CD4-positive, alpha-beta memory T cell (primary cell): ENCODE results near the gene SLC5A4. TPM values are rescaled to one million over a fixed set of nuclear protein-coding genes. Genes with fewer than 3 reads are reported as not detected.
"Not testable (repeated sequence)": the region's sequence is repeated elsewhere in the genome, so short reads cannot be mapped to it uniquely, and the experiment has no call there.

Source experiments
- CTCF ChIA-PET: fragments of 350-600 bp; sonication (Branson Sonifier 250); formaldehyde crosslinking; loops from one replicate; lab custom pipeline; 2021; ENCODE audit warnings: inconsistent platforms; ENCODE audit not compliant: partially characterized antibody; lab: Charles Lee
- POLR2A ChIA-PET: fragments of 350-600 bp; sonication (Branson Sonifier 250); formaldehyde crosslinking; loops from one replicate; lab custom pipeline; 2021; ENCODE audit not compliant: partially characterized antibody; lab: Charles Lee
- DNase-seq, 5 donors: peaks; one replicate each; pipeline versions ENCODE4 v3.0.0 to v3.0.0-alpha.2; 2020 to 2022; ENCODE audit warnings: mixed read lengths in 1 of 5
- H3K27ac ChIP-seq: one replicate; pipeline ENCODE4 v1.7.0; 2013; ENCODE audit warnings: low read depth, low read length
- H3K27me3 ChIP-seq: 2 replicates; pipeline ENCODE4 v1.7.0; 2013; ENCODE audit warnings: mild to moderate bottlenecking, low read length, moderate library complexity; ENCODE audit not compliant: insufficient read depth
- H3K36me3 ChIP-seq: 2 replicates; pipeline ENCODE4 v1.7.0; 2013; ENCODE audit warnings: mild to moderate bottlenecking, low read length, moderate library complexity; ENCODE audit not compliant: insufficient read depth
- H3K4me1 ChIP-seq: 2 replicates; pipeline ENCODE4 v1.7.0; 2013; ENCODE audit warnings: mild to moderate bottlenecking, low read length, moderate library complexity; ENCODE audit not compliant: insufficient read depth
- H3K4me3 ChIP-seq, 2 donors: one replicate each; pipeline ENCODE4 v1.7.0; 2013; ENCODE audit warnings: low read length in 2 of 2, mild to moderate bottlenecking in 1 of 2
- H3K9me3 ChIP-seq, 2 donors: one replicate each; pipeline ENCODE4 v1.7.0; 2013; ENCODE audit warnings: low read length in 2 of 2, control low read depth in 1 of 2; ENCODE audit not compliant: control insufficient read depth in 1 of 2
- H3K27ac Mint-ChIP-seq, 7 donors: one replicate each; pipeline ENCODE4 v1.8.0; 2020 to 2021; ENCODE audit warnings: mixed read lengths in 7 of 7, mild to moderate bottlenecking in 6 of 7, inconsistent platforms in 3 of 7, moderate library complexity in 3 of 7
- H3K27me3 Mint-ChIP-seq, 2 donors: one replicate each; pipeline ENCODE4 v1.8.0; 2020 to 2021; ENCODE audit warnings: mixed read lengths in 2 of 2
- H3K36me3 Mint-ChIP-seq, 2 donors: one replicate each; pipeline ENCODE4 v1.8.0; 2020 to 2021; ENCODE audit warnings: mixed read lengths in 2 of 2, inconsistent platforms in 1 of 2, mild to moderate bottlenecking in 1 of 2
- H3K4me1 Mint-ChIP-seq, 4 donors: one replicate each; pipeline ENCODE4 v1.8.0; 2020 to 2021; ENCODE audit warnings: mixed read lengths in 4 of 4, mild to moderate bottlenecking in 1 of 4
- H3K4me3 Mint-ChIP-seq, 8 donors: one replicate each; pipeline ENCODE4 v1.8.0; 2020 to 2021; ENCODE audit warnings: mixed read lengths in 8 of 8, mild to moderate bottlenecking in 7 of 8, moderate library complexity in 6 of 8, inconsistent platforms in 3 of 8
- H3K9me3 Mint-ChIP-seq, 8 donors: one replicate each; pipeline ENCODE4 v1.8.0; 2020 to 2021; ENCODE audit warnings: mixed read lengths in 8 of 8, mild to moderate bottlenecking in 5 of 8, inconsistent platforms in 3 of 8, moderate library complexity in 1 of 8
- intact Hi-C: fragments of 100-400 bp; cut with micrococcal nuclease; formaldehyde crosslinking; loops from one replicate; pipeline ENCODE4 v1.15.1; 2023
- polyA plus RNA-seq, 2 donors: library from polyadenylated mRNA; unstranded; fragments of 300-500 nt; fragmentation: Illumina TruSeq; gene quantifications; one replicate each; pipeline ENCODE4 v1.2.3, GENCODE V29; 2021
- total RNA-seq, 2 experiments: library from RNA; stranded (reverse); gene quantifications; one replicate each; pipeline ENCODE4 v1.2.3, GENCODE V29; 2021

The SLC5A4 gene
- not detected for total RNA-seq
- polyA plus RNA-seq, result not detected

GRCh38 chr22:32255217-32255616, at the start of gene SLC5A4:
SLC5A4 (minus strand) TSS chr22:32255347; CDS start chr22:32255329, 18 bp downstream.
- POLR2A ChIA-PET, result no interaction called here
- CTCF ChIA-PET, result interaction anchor here (2.2 kb wide), 1 partner anchor 11 kb away, joined by 7 read pairs; no protein-coding TSS in a partner anchor
- H3K36me3 ChIP-seq, result no peaks in the 10 kb centered on the region
- Mint-ChIP-seq H3K9me3 (peaks cover 0 to 2% (median 0%) of the 10 kb centered on the region in 8 donors), H3K27me3 (peaks cover 8 to 12% of the 10 kb centered on the region in 2 donors), H3K4me1 (no peaks in the 10 kb centered on the region), H3K4me3 (no peak within 1 kb of the TSS), H3K36me3 (peaks cover 0 to 3% of the 10 kb centered on the region in 2 donors), H3K27ac (peak within 1 kb of the TSS in 1 of 7 donors; percentile 8)
- no peak for DNase-seq
- H3K4me1 ChIP-seq, result no peaks in the 10 kb centered on the region
- no peak within 1 kb of the TSS for H3K27ac ChIP-seq
- H3K4me3 ChIP-seq, result no peak within 1 kb of the TSS
- H3K27me3 ChIP-seq, result no peaks in the 10 kb centered on the region
- H3K9me3 ChIP-seq, result no peaks in the 10 kb centered on the region
- intact Hi-C loops, result no loop called here

GRCh38 chr22:32293921-32294320, 38.8 kb upstream of the SLC5A4 start:
- H3K4me1 ChIP-seq, H3K4me3 ChIP-seq, CTCF ChIA-PET, H3K36me3 Mint-ChIP-seq, H3K27me3 ChIP-seq, DNase-seq, POLR2A ChIA-PET, H3K27ac Mint-ChIP-seq, H3K4me3 Mint-ChIP-seq, H3K4me1 Mint-ChIP-seq, H3K36me3 ChIP-seq, H3K27me3 Mint-ChIP-seq, intact Hi-C loops, H3K9me3 ChIP-seq, H3K9me3 Mint-ChIP-seq, H3K27ac ChIP-seq: not testable (repeated sequence)

- Histone ChIP-seq H3K4me1 (no peaks in the 10 kb centered on the region), H3K36me3 (no peaks in the 10 kb centered on the region), H3K9me3 (no peaks in the 10 kb centered on the region), H3K4me3 (no peak overlapping the region), H3K27me3 (no peaks in the 10 kb centered on the region), H3K27ac (no peak overlapping the region)
- intact Hi-C loops, result no loop called here
- H3K27me3 Mint-ChIP-seq, result peaks cover 11 to 12% of the 10 kb centered on the region in 2 donors
- no peak overlapping the region for H3K4me3 Mint-ChIP-seq
- no peak for DNase-seq
- H3K9me3 Mint-ChIP-seq, result peaks cover 0 to 3% (median under 1%) of the 10 kb centered on the region in 8 donors
- ChIA-PET CTCF (no interaction called here), POLR2A (no interaction called here)
- no peaks in the 10 kb centered on the region for H3K4me1 Mint-ChIP-seq
- no peak overlapping the region for H3K27ac Mint-ChIP-seq
- peaks cover 0 to 17% of the 10 kb centered on the region in 2 donors for H3K36me3 Mint-ChIP-seq
Observed at GRCh38 chr22:32286290-32286840, 31.2 kb upstream of the SLC5A4 start.

- Histone ChIP-seq H3K4me3 (no peak overlapping the region), H3K4me1 (no peaks in the 10 kb centered on the region), H3K27ac (no peak overlapping the region), H3K27me3 (no peaks in the 10 kb centered on the region), H3K36me3 (no peaks in the 10 kb centered on the region), H3K9me3 (no peaks in the 10 kb centered on the region)
- H3K27ac Mint-ChIP-seq, result peak overlapping the region in 1 of 7 donors; percentile 33
- intact Hi-C loops, result no loop called here
- H3K36me3 Mint-ChIP-seq, result peaks cover 0 to 18% of the 10 kb centered on the region in 2 donors
- H3K27me3 Mint-ChIP-seq, result peaks cover 10 to 19% of the 10 kb centered on the region in 2 donors
- H3K9me3 Mint-ChIP-seq, result peaks cover 0 to 3% (median under 1%) of the 10 kb centered on the region in 8 donors
- no peaks in the 10 kb centered on the region for H3K4me1 Mint-ChIP-seq
- H3K4me3 Mint-ChIP-seq, result no peak overlapping the region
- ChIA-PET CTCF (no interaction called here), POLR2A (no interaction called here)
- DNase-seq, result no peak
Observed at GRCh38 chr22:32281072-32281471, 25.9 kb upstream of the SLC5A4 start.

- DNase-seq, H3K4me1 ChIP-seq, H3K36me3 ChIP-seq, H3K9me3 ChIP-seq, H3K27me3 ChIP-seq, H3K4me3 Mint-ChIP-seq, H3K27ac ChIP-seq, POLR2A ChIA-PET, H3K4me1 Mint-ChIP-seq, H3K4me3 ChIP-seq, H3K9me3 Mint-ChIP-seq, H3K27me3 Mint-ChIP-seq, H3K27ac Mint-ChIP-seq, intact Hi-C loops: not testable (repeated sequence)
- CTCF ChIA-PET, result interaction anchor here (3.1 kb wide), 1 partner anchor 9 kb away, joined by 12 read pairs; no protein-coding TSS in a partner anchor
- peaks cover 0 to 19% of the 10 kb centered on the region in 2 donors for H3K36me3 Mint-ChIP-seq
Observed at GRCh38 chr22:32275353-32275752, 20.2 kb upstream of the SLC5A4 start.

- POLR2A ChIA-PET, result no interaction called here
- peaks cover 0 to 3% (median under 1%) of the 10 kb centered on the region in 4 donors for H3K4me1 Mint-ChIP-seq
Observed at GRCh38 chr22:32271389-32271788, 16.2 kb upstream of the SLC5A4 start.

GRCh38 chr22:32270641-32271369, 15.7 kb upstream of the SLC5A4 start:
- Histone ChIP-seq H3K9me3 (no peaks in the 10 kb centered on the region), H3K27ac (no peak overlapping the region), H3K36me3 (no peaks in the 10 kb centered on the region), H3K4me3 (no peak overlapping the region), H3K4me1 (no peaks in the 10 kb centered on the region), H3K27me3 (no peaks in the 10 kb centered on the region)
- ChIA-PET CTCF (no interaction called here), POLR2A (no interaction called here)
- no peak overlapping the region for H3K4me3 Mint-ChIP-seq
- no peak overlapping the region for H3K27ac Mint-ChIP-seq
- no peaks in the 10 kb centered on the region for H3K9me3 Mint-ChIP-seq
- intact Hi-C loops, result no loop called here
- DNase-seq, result no peak
- peaks cover 4 to 9% (median 6%) of the 10 kb centered on the region in 4 donors for H3K4me1 Mint-ChIP-seq
- H3K36me3 Mint-ChIP-seq, result peaks cover 0 to 26% of the 10 kb centered on the region in 2 donors
- peaks cover 2 to 3% of the 10 kb centered on the region in 2 donors for H3K27me3 Mint-ChIP-seq

More at GRCh38 chr22:32271389-32271788, 16.2 kb upstream of the SLC5A4 start:
- H3K9me3 Mint-ChIP-seq, result no peaks in the 10 kb centered on the region
- no peak overlapping the region for H3K27ac Mint-ChIP-seq
- Histone ChIP-seq H3K27me3 (no peaks in the 10 kb centered on the region), H3K4me3 (no peak overlapping the region), H3K27ac (no peak overlapping the region), H3K4me1 (no peaks in the 10 kb centered on the region), H3K9me3 (no peaks in the 10 kb centered on the region), H3K36me3 (no peaks in the 10 kb centered on the region)
- CTCF ChIA-PET, result no interaction called here
- DNase-seq, result no peak
- peaks cover 0 to 26% of the 10 kb centered on the region in 2 donors for H3K36me3 Mint-ChIP-seq
- peaks cover 2 to 3% of the 10 kb centered on the region in 2 donors for H3K27me3 Mint-ChIP-seq
- intact Hi-C loops, result no loop called here
- no peak overlapping the region for H3K4me3 Mint-ChIP-seq
